ENCODE data around the gene PNPO.
"Not testable (repeated sequence)": the region's sequence is repeated elsewhere in the genome, so short reads cannot be mapped to it uniquely, and the experiment has no call there.

The PNPO gene

GRCh38 chr17:47987240-47987835 lies 46.0 kb downstream of the PNPO start:
- Histone ChIP-seq H3K9me3 (ENCODE audit: control insufficient read depth, low read length) (no peaks in the 10 kb centered on the region), H3K4me3 (ENCODE audit: insufficient read depth, low read depth, low read length) (no peak overlapping the region), H3K27me3 (ENCODE audit: control insufficient read depth, insufficient read depth, low read length, poor library complexity, severe bottlenecking) (no peaks in the 10 kb centered on the region), H3K27ac (ENCODE audit: insufficient read depth, low read depth, low read length, poor library complexity, severe bottlenecking) (peak overlapping the region; percentile 47), H3K4me1 (ENCODE audit: control insufficient read depth, insufficient read depth, low read length) (peaks cover 52% of the 10 kb centered on the region), H3K36me3 (ENCODE audit: control insufficient read depth, insufficient read depth, low read length) (peaks cover 9% of the 10 kb centered on the region)
- WGBS, 2 experiments = 22 to 23% methylated on average over 17 of the region's 17 CpGs

- 93 to 94% methylated on average over 1 of the region's 1 CpG for WGBS, 2 experiments
- not testable (repeated sequence) for H3K27ac ChIP-seq (ENCODE audit: insufficient read depth, low read depth, low read length, poor library complexity, severe bottlenecking)
- H3K4me1 ChIP-seq (ENCODE audit: control insufficient read depth, insufficient read depth, low read length) = peaks cover 63% of the 10 kb centered on the region
Measured at GRCh38 chr17:47988445-47988844, 47.1 kb downstream of the PNPO start.

GRCh38 chr17:47989159-47989558 lies 47.8 kb downstream of the PNPO start:
- Histone ChIP-seq H3K4me1 (ENCODE audit: control insufficient read depth, insufficient read depth, low read length) (peaks cover 68% of the 10 kb centered on the region), H3K9me3 (ENCODE audit: control insufficient read depth, low read length) (no peaks in the 10 kb centered on the region), H3K27me3 (ENCODE audit: control insufficient read depth, insufficient read depth, low read length, poor library complexity, severe bottlenecking) (no peaks in the 10 kb centered on the region), H3K36me3 (ENCODE audit: control insufficient read depth, insufficient read depth, low read length) (no peaks in the 10 kb centered on the region), H3K4me3 (ENCODE audit: insufficient read depth, low read depth, low read length) (no peak overlapping the region), H3K27ac (ENCODE audit: insufficient read depth, low read depth, low read length, poor library complexity, severe bottlenecking) (no peak overlapping the region)
- 80 to 81% methylated on average over 10 of the region's 10 CpGs for WGBS, 2 experiments

More at GRCh38 chr17:47988445-47988844, 47.1 kb downstream of the PNPO start:
- H3K27me3 ChIP-seq (ENCODE audit: control insufficient read depth, insufficient read depth, low read length, poor library complexity, severe bottlenecking); H3K36me3 ChIP-seq (ENCODE audit: control insufficient read depth, insufficient read depth, low read length); H3K9me3 ChIP-seq (ENCODE audit: control insufficient read depth, low read length); H3K4me3 ChIP-seq (ENCODE audit: insufficient read depth, low read depth, low read length): not testable (repeated sequence)

GRCh38 chr17:47989700-47990099 lies 48.3 kb downstream of the PNPO start:
- no peak overlapping the region for H3K4me3 ChIP-seq (ENCODE audit: insufficient read depth, low read depth, low read length)
- 100% methylated on average over 1 of the region's 1 CpG; no CpG with 5 or more reads in 1 of the 2 experiments for WGBS, 2 experiments
- no peaks in the 10 kb centered on the region for H3K36me3 ChIP-seq (ENCODE audit: control insufficient read depth, insufficient read depth, low read length)
- H3K27me3 ChIP-seq (ENCODE audit: control insufficient read depth, insufficient read depth, low read length, poor library complexity, severe bottlenecking) = no peaks in the 10 kb centered on the region
- H3K4me1 ChIP-seq (ENCODE audit: control insufficient read depth, insufficient read depth, low read length) = peaks cover 73% of the 10 kb centered on the region
- H3K27ac ChIP-seq (ENCODE audit: insufficient read depth, low read depth, low read length, poor library complexity, severe bottlenecking) = no peak overlapping the region
- no peaks in the 10 kb centered on the region for H3K9me3 ChIP-seq (ENCODE audit: control insufficient read depth, low read length)

- Histone ChIP-seq H3K36me3 (ENCODE audit: control insufficient read depth, insufficient read depth, low read length) (no peaks in the 10 kb centered on the region), H3K9me3 (ENCODE audit: control insufficient read depth, low read length) (no peaks in the 10 kb centered on the region), H3K4me1 (ENCODE audit: control insufficient read depth, insufficient read depth, low read length) (peaks cover 85% of the 10 kb centered on the region), H3K4me3 (ENCODE audit: insufficient read depth, low read depth, low read length) (no peak overlapping the region), H3K27ac (ENCODE audit: insufficient read depth, low read depth, low read length, poor library complexity, severe bottlenecking) (peak overlapping the region; percentile 92), H3K27me3 (ENCODE audit: control insufficient read depth, insufficient read depth, low read length, poor library complexity, severe bottlenecking) (no peaks in the 10 kb centered on the region)
- WGBS, 2 experiments = 1% methylated on average over 14 of the region's 14 CpGs
Measured at GRCh38 chr17:47990962-47991731, 49.8 kb downstream of the PNPO start.

- no peaks in the 10 kb centered on the region for H3K9me3 ChIP-seq (ENCODE audit: control insufficient read depth, low read length)
- no peak overlapping the region for H3K4me3 ChIP-seq (ENCODE audit: insufficient read depth, low read depth, low read length)
- WGBS, 2 experiments = 87 to 89% methylated on average over 4 of the region's 4 CpGs
- H3K27me3 ChIP-seq (ENCODE audit: control insufficient read depth, insufficient read depth, low read length, poor library complexity, severe bottlenecking) = no peaks in the 10 kb centered on the region
- H3K4me1 ChIP-seq (ENCODE audit: control insufficient read depth, insufficient read depth, low read length) = peaks cover 81% of the 10 kb centered on the region
- H3K27ac ChIP-seq (ENCODE audit: insufficient read depth, low read depth, low read length, poor library complexity, severe bottlenecking) = peak overlapping the region; percentile 92
- H3K36me3 ChIP-seq (ENCODE audit: control insufficient read depth, insufficient read depth, low read length) = no peaks in the 10 kb centered on the region
Measured at GRCh38 chr17:47992216-47992615, 50.8 kb downstream of the PNPO start.

GRCh38 chr17:47993031-47993564 lies 51.7 kb downstream of the PNPO start:
- 77 to 79% methylated on average over 9 of the region's 9 CpGs for WGBS, 2 experiments
- Histone ChIP-seq H3K4me1 (ENCODE audit: control insufficient read depth, insufficient read depth, low read length) (peaks cover 77% of the 10 kb centered on the region), H3K36me3 (ENCODE audit: control insufficient read depth, insufficient read depth, low read length) (no peaks in the 10 kb centered on the region), H3K27ac (ENCODE audit: insufficient read depth, low read depth, low read length, poor library complexity, severe bottlenecking) (no peak overlapping the region), H3K4me3 (ENCODE audit: insufficient read depth, low read depth, low read length) (no peak overlapping the region), H3K9me3 (ENCODE audit: control insufficient read depth, low read length) (no peaks in the 10 kb centered on the region), H3K27me3 (ENCODE audit: control insufficient read depth, insufficient read depth, low read length, poor library complexity, severe bottlenecking) (no peaks in the 10 kb centered on the region)

- 91% methylated on average over 5 of the region's 5 CpGs for WGBS, 2 experiments
- Histone ChIP-seq H3K27me3 (ENCODE audit: control insufficient read depth, insufficient read depth, low read length, poor library complexity, severe bottlenecking) (no peaks in the 10 kb centered on the region), H3K9me3 (ENCODE audit: control insufficient read depth, low read length) (no peaks in the 10 kb centered on the region), H3K36me3 (ENCODE audit: control insufficient read depth, insufficient read depth, low read length) (no peaks in the 10 kb centered on the region), H3K4me3 (ENCODE audit: insufficient read depth, low read depth, low read length) (no peak overlapping the region), H3K27ac (ENCODE audit: insufficient read depth, low read depth, low read length, poor library complexity, severe bottlenecking) (no peak overlapping the region), H3K4me1 (ENCODE audit: control insufficient read depth, insufficient read depth, low read length) (peaks cover 69% of the 10 kb centered on the region)
Measured at GRCh38 chr17:47993964-47994363, 52.6 kb downstream of the PNPO start.

- 80 to 88% methylated on average over 4 of the region's 4 CpGs for WGBS, 2 experiments
- no peaks in the 10 kb centered on the region for H3K36me3 ChIP-seq (ENCODE audit: control insufficient read depth, insufficient read depth, low read length)
- no peaks in the 10 kb centered on the region for H3K27me3 ChIP-seq (ENCODE audit: control insufficient read depth, insufficient read depth, low read length, poor library complexity, severe bottlenecking)
- peaks cover 63% of the 10 kb centered on the region for H3K4me1 ChIP-seq (ENCODE audit: control insufficient read depth, insufficient read depth, low read length)
- no peaks in the 10 kb centered on the region for H3K9me3 ChIP-seq (ENCODE audit: control insufficient read depth, low read length)
- peak overlapping the region; percentile 84 for H3K27ac ChIP-seq (ENCODE audit: insufficient read depth, low read depth, low read length, poor library complexity, severe bottlenecking)
- no peak overlapping the region for H3K4me3 ChIP-seq (ENCODE audit: insufficient read depth, low read depth, low read length)
Measured at GRCh38 chr17:47994724-47995123, 53.4 kb downstream of the PNPO start.

GRCh38 chr17:47995241-47995935 lies 54.0 kb downstream of the PNPO start:
- Histone ChIP-seq H3K9me3 (ENCODE audit: control insufficient read depth, low read length) (no peaks in the 10 kb centered on the region), H3K27me3 (ENCODE audit: control insufficient read depth, insufficient read depth, low read length, poor library complexity, severe bottlenecking) (no peaks in the 10 kb centered on the region), H3K27ac (ENCODE audit: insufficient read depth, low read depth, low read length, poor library complexity, severe bottlenecking) (peak overlapping the region; percentile 84), H3K4me1 (ENCODE audit: control insufficient read depth, insufficient read depth, low read length) (peaks cover 61% of the 10 kb centered on the region), H3K36me3 (ENCODE audit: control insufficient read depth, insufficient read depth, low read length) (no peaks in the 10 kb centered on the region), H3K4me3 (ENCODE audit: insufficient read depth, low read depth, low read length) (no peak overlapping the region)
- WGBS, 2 experiments = 21 to 22% methylated on average over 13 of the region's 13 CpGs

Data from ectodermal cell (in vitro differentiated cells).